OCI-LY3 (cell line): ENCODE data around the gene MYL6.
A peak's percentile ranks its signal among the peaks of the same experiment; 100 is the strongest.

Experiments used
- H2AFZ ChIP-seq: fragments of 200-600, 300-600 bp; shearing (Covaris generic); 2 replicates; pipeline ENCODE4 v1.6.0; 2014; ENCODE audit warnings: antibody characterized with exemption, low read depth, low read length
- H3K27ac ChIP-seq: fragments of 200-600, 300-600 bp; sonication (generic); 2 replicates; pipeline ENCODE4 v1.5.1; 2014; ENCODE audit warnings: mild to moderate bottlenecking, low read length, moderate library complexity, mixed read lengths
- H3K27me3 ChIP-seq: fragments of 200-600, 300-600 bp; sonication (generic); 2 replicates; pipeline ENCODE4 v1.6.1; 2014; ENCODE audit warnings: low read depth, low read length, mixed read lengths
- H3K36me3 ChIP-seq: fragments of 200-600, 300-600 bp; sonication (generic); replicated peaks from 2 replicates; pipeline ENCODE3; 2014; ENCODE audit warnings: low read depth, low read length, mixed read lengths
- H3K4me1 ChIP-seq: fragments of 300-600, 200-600 bp; sonication (generic); 2 replicates; pipeline ENCODE4 v1.6.1; 2014; ENCODE audit warnings: low read length, mixed read lengths
- H3K4me2 ChIP-seq: fragments of 200-600, 300-600 bp; sonication (generic); 2 replicates; pipeline ENCODE4 v1.6.1; 2014; ENCODE audit warnings: low read length, mixed read lengths
- H3K4me3 ChIP-seq: fragments of 300-600, 200-600 bp; sonication (generic); 2 replicates; pipeline ENCODE4 v1.5.1; 2014; ENCODE audit warnings: antibody characterized with exemption, mild to moderate bottlenecking, low read length, moderate library complexity
- H3K79me2 ChIP-seq: fragments of 300-600, 200-600 bp; shearing (Covaris generic); 2 replicates; pipeline ENCODE4 v1.6.1; 2014; ENCODE audit warnings: mild to moderate bottlenecking, low read length, mixed read lengths
- H3K9ac ChIP-seq: fragments of 300-600, 200-600 bp; shearing (Covaris generic); 2 replicates; pipeline ENCODE4 v1.6.0; 2014; ENCODE audit warnings: mild to moderate bottlenecking, low read length, moderate library complexity
- H3K9me3 ChIP-seq: fragments of 200-600, 300-600 bp; shearing (Covaris generic); 2 replicates; pipeline ENCODE4 v1.6.1; 2014; ENCODE audit warnings: low read length, mixed read lengths; ENCODE audit not compliant: insufficient read depth
- H4K20me1 ChIP-seq: fragments of 200-600, 300-600 bp; sonication (generic); 2 replicates; pipeline ENCODE4 v1.6.1; 2016; ENCODE audit warnings: low read length, mixed read lengths; ENCODE audit not compliant: insufficient read depth
- EZH2phosphoT487 ChIP-seq: fragments of 200-600 bp; shearing (Covaris generic); IDR thresholded peaks from 2 replicates; pipeline ENCODE4 v1.6.1; 2018; ENCODE audit warnings: antibody characterized with exemption, mixed run types, low read depth
- TF ChIP-seq, protein P1 (sequence below): fragments of 200-600, 300-600 bp; sonication (generic); IDR thresholded peaks from 2 replicates; pipeline ENCODE4 v1.5.1; 2014; ENCODE audit warnings: antibody characterized with exemption, low read length, low read depth

The MYL6 gene

GRCh38 chr12:56119361-56119796 is 38.8 kb upstream of the MYL6 start:
- Histone ChIP-seq H3K79me2 (peaks cover 21% of the 10 kb centered on the region), H3K27me3 (no peaks in the 10 kb centered on the region), H3K4me2 (peak overlapping the region; percentile 72), H4K20me1 (no peaks in the 10 kb centered on the region), H3K9me3 (no peaks in the 10 kb centered on the region), H3K4me1 (peaks cover 18% of the 10 kb centered on the region), H2AFZ (no peak overlapping the region), H3K27ac (peak overlapping the region; percentile 69), H3K4me3 (peak overlapping the region; percentile 89), H3K9ac (peak overlapping the region; percentile 76), H3K36me3 (peaks cover 14% of the 10 kb centered on the region)
- TF ChIP-seq, protein P1, sequence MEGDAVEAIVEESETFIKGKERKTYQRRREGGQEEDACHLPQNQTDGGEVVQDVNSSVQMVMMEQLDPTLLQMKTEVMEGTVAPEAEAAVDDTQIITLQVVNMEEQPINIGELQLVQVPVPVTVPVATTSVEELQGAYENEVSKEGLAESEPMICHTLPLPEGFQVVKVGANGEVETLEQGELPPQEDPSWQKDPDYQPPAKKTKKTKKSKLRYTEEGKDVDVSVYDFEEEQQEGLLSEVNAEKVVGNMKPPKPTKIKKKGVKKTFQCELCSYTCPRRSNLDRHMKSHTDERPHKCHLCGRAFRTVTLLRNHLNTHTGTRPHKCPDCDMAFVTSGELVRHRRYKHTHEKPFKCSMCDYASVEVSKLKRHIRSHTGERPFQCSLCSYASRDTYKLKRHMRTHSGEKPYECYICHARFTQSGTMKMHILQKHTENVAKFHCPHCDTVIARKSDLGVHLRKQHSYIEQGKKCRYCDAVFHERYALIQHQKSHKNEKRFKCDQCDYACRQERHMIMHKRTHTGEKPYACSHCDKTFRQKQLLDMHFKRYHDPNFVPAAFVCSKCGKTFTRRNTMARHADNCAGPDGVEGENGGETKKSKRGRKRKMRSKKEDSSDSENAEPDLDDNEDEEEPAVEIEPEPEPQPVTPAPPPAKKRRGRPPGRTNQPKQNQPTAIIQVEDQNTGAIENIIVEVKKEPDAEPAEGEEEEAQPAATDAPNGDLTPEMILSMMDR: peak; percentile 72
- no peak for TF ChIP-seq EZH2phosphoT487

DNA sequence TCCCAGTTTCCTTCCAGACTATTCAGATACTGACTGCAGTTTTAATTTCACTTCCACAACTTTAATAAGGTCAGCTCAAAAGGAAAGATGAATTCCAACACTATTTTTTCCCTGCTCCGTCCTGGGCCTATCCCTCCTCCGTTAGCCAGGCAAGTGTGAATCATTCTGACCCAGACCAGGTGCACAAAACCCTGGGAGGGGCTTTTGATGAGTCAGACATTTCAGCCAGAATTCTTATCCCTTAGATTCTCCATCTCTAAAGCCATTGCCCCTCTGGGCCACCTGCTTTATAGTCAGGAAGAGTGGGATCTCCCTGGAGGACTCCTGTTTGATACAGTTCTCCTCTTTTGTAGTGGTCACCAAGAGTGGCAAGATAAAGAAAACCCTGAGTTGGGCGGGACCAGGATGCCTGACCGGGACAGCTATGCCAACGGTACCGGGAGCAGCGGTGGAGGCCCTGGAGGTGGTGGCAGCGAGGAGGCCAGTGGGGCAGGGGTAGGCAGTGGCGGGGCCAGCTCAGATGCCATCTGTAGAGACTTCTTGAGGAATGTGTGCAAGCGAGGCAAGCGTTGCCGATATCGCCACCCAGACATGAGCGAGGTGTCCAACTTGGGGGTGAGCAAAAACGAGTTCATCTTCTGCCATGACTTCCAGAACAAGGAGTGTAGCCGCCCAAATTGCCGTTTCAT is 37.9 kb upstream of the MYL6 start:
- Histone ChIP-seq H2AFZ (no peak overlapping the region), H3K4me3 (no peak overlapping the region), H3K36me3 (peaks cover 14% of the 10 kb centered on the region), H3K79me2 (peaks cover 21% of the 10 kb centered on the region), H3K4me1 (peaks cover 17% of the 10 kb centered on the region), H3K27ac (no peak overlapping the region), H3K4me2 (no peak overlapping the region), H3K27me3 (no peaks in the 10 kb centered on the region), H4K20me1 (no peaks in the 10 kb centered on the region), H3K9ac (no peak overlapping the region), H3K9me3 (no peaks in the 10 kb centered on the region)
- no peak for TF ChIP-seq EZH2phosphoT487
- TF ChIP-seq, protein P1: no peak

DNA sequence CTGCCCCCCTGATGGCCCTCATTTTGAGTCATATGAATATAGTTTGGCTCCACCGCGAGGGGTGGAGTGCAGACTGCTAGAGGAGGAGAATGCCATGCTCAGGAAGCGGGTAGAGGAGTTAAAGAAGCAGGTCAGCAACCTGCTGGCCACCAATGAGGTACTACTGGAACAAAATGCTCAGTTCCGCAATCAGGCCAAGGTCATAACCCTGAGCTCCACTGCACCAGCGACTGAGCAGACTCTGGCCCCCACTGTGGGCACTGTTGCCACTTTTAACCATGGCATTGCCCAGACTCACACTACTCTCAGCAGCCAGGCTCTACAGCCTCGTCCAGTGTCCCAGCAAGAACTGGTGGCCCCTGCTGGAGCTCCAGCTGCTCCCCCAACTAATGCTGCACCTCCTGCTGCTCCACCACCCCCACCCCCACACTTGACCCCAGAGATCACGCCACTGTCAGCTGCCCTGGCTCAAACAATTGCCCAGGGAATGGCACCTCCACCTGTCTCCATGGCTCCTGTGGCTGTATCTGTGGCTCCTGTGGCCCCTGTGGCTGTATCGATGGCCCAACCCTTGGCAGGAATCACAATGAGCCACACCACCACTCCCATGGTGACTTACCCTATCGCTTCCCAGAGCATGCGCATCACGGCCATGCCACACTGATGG is 36.8 kb upstream of the MYL6 start:
- Histone ChIP-seq H2AFZ (no peak overlapping the region), H3K9me3 (no peaks in the 10 kb centered on the region), H3K4me1 (peaks cover 24% of the 10 kb centered on the region), H3K79me2 (peaks cover 21% of the 10 kb centered on the region), H3K27me3 (no peaks in the 10 kb centered on the region), H3K9ac (no peak overlapping the region), H3K4me3 (no peak overlapping the region), H3K36me3 (peaks cover 14% of the 10 kb centered on the region), H4K20me1 (no peaks in the 10 kb centered on the region), H3K27ac (no peak overlapping the region), H3K4me2 (no peak overlapping the region)
- no peak for TF ChIP-seq EZH2phosphoT487
- TF ChIP-seq, protein P1: no peak

- H4K20me1 ChIP-seq: no peaks in the 10 kb centered on the region
- no peak overlapping the region for H3K4me3 ChIP-seq
- peaks cover 37% of the 10 kb centered on the region for H3K4me1 ChIP-seq
- H2AFZ ChIP-seq: no peak overlapping the region
- H3K9ac ChIP-seq: no peak overlapping the region
- no peak overlapping the region for H3K4me2 ChIP-seq
- peaks cover 9% of the 10 kb centered on the region for H3K79me2 ChIP-seq
- H3K27me3 ChIP-seq: no peaks in the 10 kb centered on the region
- H3K36me3 ChIP-seq: peaks cover 6% of the 10 kb centered on the region
- TF ChIP-seq, protein P1: no peak
- TF ChIP-seq EZH2phosphoT487: no peak
- no peaks in the 10 kb centered on the region for H3K9me3 ChIP-seq
- H3K27ac ChIP-seq: no peak overlapping the region
Observed at GRCh38 chr12:56122637-56123036, 35.5 kb upstream of the MYL6 start.
